Transverse colon (tissue), 4 donors: Measurements from ENCODE around the gene CRYZ.

ENCODE experiments used
- POLR2A ChIP-seq: fragments of 450-650 bp; IDR thresholded peaks from one replicate; pipeline ENCODE4 v1.6.1; 2016; ENCODE audit warnings: antibody characterized with exemption, mild to moderate bottlenecking, moderate library complexity
- POLR2AphosphoS5 ChIP-seq, 3 donors: sonication (generic); formaldehyde crosslinking; IDR thresholded peaks; one replicate each; pipeline ENCODE4 v1.6.1; 2016; ENCODE audit warnings: antibody characterized with exemption in 3 of 3
- TF ChIP-seq, protein P1 (sequence below), 5 experiments: fragments of 200-600 bp in 3 of 5; fragments of 450-650 bp in 2 of 5; sonication (generic) in 3 of 5; IDR thresholded peaks; 1 replicate in 2 of 5; 2 replicates in 3 of 5; pipeline ENCODE4 v1.5.1; 2016 to 2017; ENCODE audit warnings: antibody characterized with exemption in 5 of 5, inconsistent platforms in 3 of 5, mild to moderate bottlenecking in 2 of 5, moderate library complexity in 1 of 5

DNA sequence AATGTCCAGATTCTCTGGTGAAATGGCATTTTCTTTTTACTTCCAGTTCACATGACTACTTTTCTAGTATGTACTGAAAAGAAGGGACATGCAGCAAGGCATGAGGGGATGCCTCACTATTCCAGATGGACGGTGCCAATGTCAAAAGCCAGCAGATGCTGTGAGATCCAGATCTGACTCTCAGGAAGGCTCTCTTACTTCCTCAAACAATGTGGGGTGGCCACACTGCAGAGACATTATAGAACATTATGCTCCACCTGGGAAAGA lies 17.7 kb downstream of the CRYZ start:
- TF ChIP-seq, protein P1, sequence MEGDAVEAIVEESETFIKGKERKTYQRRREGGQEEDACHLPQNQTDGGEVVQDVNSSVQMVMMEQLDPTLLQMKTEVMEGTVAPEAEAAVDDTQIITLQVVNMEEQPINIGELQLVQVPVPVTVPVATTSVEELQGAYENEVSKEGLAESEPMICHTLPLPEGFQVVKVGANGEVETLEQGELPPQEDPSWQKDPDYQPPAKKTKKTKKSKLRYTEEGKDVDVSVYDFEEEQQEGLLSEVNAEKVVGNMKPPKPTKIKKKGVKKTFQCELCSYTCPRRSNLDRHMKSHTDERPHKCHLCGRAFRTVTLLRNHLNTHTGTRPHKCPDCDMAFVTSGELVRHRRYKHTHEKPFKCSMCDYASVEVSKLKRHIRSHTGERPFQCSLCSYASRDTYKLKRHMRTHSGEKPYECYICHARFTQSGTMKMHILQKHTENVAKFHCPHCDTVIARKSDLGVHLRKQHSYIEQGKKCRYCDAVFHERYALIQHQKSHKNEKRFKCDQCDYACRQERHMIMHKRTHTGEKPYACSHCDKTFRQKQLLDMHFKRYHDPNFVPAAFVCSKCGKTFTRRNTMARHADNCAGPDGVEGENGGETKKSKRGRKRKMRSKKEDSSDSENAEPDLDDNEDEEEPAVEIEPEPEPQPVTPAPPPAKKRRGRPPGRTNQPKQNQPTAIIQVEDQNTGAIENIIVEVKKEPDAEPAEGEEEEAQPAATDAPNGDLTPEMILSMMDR (IDR thresholded peaks at IDR 0.05), result no peak
- TF ChIP-seq POLR2A (no peak), POLR2AphosphoS5 (IDR thresholded peaks at IDR 0.05) (no peak)
